Omental fat pad (tissue), 4 donors: ENCODE results near the gene GRB7. TPM values are rescaled to one million over a fixed set of nuclear protein-coding genes. Genes with fewer than 3 reads are reported as not detected.
A peak's percentile ranks its signal among the peaks of the same experiment; 100 is the strongest.
"Not testable (repeated sequence)": the region's sequence is repeated elsewhere in the genome, so short reads cannot be mapped to it uniquely, and the experiment has no call there.

ENCODE experiments used
- ATAC-seq: fragments of 150-250 bp; one replicate; pipeline ENCODE4 v1.9.1; 2016; ENCODE audit warnings: mild to moderate bottlenecking, moderate library complexity; ENCODE audit not compliant: low FRiP score
- DNase-seq: peaks from one replicate; pipeline ENCODE4 v3.0.0-alpha.2; 2019; ENCODE audit warnings: low spot score
- total RNA-seq, 4 donors: library from RNA; depleted of rRNA; stranded (reverse); fragments of >200 nt; gene quantifications; one replicate each; pipeline ENCODE4 v1.1.0, GENCODE V29; 2016
- TF ChIP-seq, protein P1 (sequence below), 3 donors: fragments of 450-650 bp; IDR thresholded peaks; one replicate each; pipeline ENCODE4 v1.5.1; 2016 to 2017; ENCODE audit warnings: antibody characterized with exemption in 3 of 3, mild to moderate bottlenecking in 3 of 3, moderate library complexity in 2 of 3

GRB7 gene
- total RNA-seq, 4 donors from 2014 or later: 13.0 to 19.3 (median 14.0) TPM; not detected in 1

DNA sequence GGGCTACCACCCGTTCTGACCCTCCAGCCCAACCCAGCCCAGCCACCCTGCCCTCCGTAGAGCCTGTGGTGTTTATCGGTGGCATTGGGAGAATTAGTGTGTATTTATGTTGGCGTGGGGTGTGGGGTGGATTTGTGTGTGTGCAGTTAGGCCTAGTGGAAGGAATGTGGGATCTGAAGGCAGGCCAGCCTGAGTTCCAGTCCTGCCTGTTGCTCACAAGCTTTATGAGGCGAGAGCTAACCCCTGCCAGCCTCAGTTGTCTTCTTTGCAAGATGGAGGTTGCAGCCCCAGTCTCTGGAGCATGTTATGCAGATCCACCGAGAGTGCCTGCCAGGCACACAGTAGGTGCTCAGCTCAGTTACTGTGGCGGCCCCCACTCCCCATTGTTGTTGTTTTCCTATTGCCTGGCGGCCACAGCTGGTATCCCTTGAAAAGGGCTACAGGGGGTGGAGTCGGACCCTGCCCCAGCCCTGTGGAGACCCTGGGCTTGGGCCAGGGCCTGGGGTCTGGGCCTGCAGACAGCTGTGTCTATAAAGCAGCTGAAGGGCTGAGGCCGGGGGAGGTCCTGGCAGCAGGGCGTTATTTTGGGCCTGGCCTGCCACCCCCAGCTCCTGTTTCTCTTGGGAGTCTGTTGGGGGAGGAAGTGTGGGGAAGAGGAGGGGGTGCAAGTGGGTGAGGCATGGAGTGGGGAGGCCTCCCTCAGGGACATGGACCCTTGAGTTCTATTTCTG, 32.8 kb upstream of the GRB7 start:
- ATAC-seq: no peak
- TF ChIP-seq, protein P1, sequence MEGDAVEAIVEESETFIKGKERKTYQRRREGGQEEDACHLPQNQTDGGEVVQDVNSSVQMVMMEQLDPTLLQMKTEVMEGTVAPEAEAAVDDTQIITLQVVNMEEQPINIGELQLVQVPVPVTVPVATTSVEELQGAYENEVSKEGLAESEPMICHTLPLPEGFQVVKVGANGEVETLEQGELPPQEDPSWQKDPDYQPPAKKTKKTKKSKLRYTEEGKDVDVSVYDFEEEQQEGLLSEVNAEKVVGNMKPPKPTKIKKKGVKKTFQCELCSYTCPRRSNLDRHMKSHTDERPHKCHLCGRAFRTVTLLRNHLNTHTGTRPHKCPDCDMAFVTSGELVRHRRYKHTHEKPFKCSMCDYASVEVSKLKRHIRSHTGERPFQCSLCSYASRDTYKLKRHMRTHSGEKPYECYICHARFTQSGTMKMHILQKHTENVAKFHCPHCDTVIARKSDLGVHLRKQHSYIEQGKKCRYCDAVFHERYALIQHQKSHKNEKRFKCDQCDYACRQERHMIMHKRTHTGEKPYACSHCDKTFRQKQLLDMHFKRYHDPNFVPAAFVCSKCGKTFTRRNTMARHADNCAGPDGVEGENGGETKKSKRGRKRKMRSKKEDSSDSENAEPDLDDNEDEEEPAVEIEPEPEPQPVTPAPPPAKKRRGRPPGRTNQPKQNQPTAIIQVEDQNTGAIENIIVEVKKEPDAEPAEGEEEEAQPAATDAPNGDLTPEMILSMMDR (IDR thresholded peaks at IDR 0.05): no peak
- DNase-seq: no peak

DNA sequence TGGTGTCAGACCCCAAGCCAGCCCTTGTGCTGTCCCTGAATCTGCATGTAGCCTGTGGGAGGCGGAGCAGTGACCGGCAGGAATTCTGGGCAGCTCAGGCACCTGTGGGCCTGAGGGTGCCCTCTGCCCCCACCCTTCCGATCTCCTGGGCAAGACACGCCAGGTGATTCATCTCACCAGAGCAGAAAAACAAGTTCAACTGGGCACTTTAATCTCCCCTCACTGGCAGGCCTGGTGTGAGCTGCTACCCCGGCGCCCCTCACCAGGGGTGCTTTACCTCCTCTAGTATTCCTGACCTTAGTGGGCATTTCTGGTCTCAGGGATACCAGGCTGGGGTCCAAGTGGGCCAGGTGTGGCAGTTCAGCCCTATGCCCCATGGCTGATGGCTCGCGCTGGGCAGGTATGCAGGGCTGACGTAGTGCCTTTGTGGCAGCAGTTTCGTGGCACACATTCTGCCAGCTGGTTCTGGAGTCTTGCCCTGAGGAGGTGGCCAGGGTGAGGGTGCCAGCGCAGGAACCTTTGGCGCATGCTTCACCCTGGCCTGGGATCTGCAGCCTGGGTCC, 31.9 kb upstream of the GRB7 start:
- TF ChIP-seq, protein P1 (IDR thresholded peaks at IDR 0.05): no peak
- ATAC-seq (peak; percentile 49), DNase-seq (no peak)

DNA sequence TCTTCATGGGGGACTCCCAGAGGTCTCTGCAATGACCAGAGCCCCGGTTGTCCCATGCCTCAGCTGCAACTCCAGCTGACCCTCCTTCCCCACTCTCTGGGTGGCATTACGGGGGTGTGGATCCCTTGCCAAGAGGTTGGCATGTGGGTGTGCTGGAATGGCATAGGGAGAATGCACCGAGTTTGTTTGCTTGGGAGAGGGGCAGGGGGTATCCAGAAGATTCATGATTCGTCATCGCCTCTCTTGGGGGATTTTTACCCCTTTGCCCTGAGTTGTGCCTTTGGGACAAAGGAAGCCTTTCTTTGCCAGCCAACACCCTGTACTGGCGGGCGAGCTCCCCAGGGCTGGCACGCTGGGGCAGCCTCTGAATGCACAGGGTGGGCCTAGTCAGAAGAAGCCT, 31.4 kb upstream of the GRB7 start:
- ATAC-seq (no peak), DNase-seq (no peak)
- TF ChIP-seq, protein P1 (IDR thresholded peaks at IDR 0.05): no peak

DNA sequence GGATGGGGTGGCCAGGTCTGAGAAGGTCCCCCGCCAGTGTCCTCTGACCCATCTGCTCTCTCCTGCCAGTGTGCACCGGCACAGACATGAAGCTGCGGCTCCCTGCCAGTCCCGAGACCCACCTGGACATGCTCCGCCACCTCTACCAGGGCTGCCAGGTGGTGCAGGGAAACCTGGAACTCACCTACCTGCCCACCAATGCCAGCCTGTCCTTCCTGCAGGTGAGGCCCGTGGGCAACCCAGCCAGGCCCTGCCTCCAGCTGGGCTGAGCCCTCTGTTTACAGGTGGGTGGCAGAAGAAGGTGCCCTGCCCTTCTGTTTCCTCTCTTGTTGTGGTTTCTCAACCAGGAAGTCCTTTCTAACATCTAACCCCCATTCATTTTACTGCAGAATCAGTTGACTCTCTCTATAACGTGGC, 30.8 kb upstream of the GRB7 start:
- no peak for DNase-seq
- TF ChIP-seq, protein P1 (IDR thresholded peaks at IDR 0.05): no peak
- ATAC-seq: no peak

DNA sequence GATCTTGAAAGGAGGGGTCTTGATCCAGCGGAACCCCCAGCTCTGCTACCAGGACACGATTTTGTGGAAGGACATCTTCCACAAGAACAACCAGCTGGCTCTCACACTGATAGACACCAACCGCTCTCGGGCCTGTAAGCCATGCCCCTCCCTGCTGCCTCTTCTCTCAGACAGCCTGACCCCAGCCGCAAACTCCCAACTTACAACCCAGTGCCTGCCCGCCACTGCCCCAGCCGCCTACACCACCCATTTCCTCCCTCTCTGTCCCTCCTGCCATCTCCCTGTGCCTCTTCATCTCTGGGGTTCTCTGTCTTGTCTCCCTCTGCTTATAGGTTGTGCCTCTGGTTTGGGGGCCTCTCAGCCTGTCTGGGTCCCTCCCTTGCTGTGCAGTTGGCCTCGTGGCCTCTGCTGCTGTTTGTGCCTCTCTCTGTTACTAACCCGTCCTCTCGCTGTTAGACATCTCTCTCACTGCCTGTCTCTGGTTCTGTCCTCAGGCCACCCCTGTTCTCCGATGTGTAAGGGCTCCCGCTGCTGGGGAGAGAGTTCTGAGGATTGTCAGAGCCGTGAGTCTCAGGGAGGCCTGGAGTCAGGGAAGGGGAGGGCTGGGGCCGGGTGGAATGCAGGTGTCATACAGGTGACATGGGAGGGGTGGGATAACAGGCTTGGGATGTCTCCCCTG, 28.3 kb upstream of the GRB7 start:
- ATAC-seq: no peak
- no peak for DNase-seq
- TF ChIP-seq, protein P1 (IDR thresholded peaks at IDR 0.05): no peak

DNA sequence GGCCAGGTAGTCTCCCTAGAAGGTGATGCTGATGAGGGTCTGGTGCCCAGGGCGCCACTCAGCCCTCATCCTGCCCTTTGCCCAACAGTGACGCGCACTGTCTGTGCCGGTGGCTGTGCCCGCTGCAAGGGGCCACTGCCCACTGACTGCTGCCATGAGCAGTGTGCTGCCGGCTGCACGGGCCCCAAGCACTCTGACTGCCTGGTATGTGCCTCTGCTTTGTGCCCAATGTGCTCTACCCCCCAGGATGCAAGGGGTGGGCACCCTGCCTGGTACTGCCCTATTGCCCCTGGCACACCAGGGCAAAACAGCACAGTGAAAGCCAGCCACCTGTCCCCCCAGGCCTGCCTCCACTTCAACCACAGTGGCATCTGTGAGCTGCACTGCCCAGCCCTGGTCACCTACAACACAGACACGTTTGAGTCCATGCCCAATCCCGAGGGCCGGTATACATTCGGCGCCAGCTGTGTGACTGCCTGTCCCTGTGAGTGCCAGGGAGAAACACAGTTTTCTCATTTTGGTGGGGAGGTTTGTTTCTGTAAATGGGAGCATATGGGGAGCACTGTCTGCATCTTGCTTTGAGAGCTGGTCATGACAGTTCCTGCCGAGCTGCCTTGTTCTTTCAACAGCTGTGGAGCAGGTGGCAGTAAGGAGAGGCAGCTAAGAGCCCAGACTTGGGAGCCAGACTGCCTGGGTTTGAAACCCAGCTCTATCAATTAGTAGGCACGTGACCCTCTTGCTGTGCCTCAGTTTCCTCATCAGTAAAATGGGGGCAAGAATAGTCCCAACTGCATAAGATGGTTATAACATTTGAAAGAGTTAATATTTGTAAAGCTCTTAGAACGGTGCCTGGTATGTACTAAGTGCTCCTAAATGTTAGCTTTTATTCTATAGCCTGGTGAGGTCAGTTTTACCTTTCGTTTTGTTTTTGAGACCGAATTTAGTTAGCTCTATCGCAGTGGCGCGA, 27.5 kb upstream of the GRB7 start:
- TF ChIP-seq, protein P1 (IDR thresholded peaks at IDR 0.05): no peak
- no peak for DNase-seq
- ATAC-seq: no peak

DNA sequence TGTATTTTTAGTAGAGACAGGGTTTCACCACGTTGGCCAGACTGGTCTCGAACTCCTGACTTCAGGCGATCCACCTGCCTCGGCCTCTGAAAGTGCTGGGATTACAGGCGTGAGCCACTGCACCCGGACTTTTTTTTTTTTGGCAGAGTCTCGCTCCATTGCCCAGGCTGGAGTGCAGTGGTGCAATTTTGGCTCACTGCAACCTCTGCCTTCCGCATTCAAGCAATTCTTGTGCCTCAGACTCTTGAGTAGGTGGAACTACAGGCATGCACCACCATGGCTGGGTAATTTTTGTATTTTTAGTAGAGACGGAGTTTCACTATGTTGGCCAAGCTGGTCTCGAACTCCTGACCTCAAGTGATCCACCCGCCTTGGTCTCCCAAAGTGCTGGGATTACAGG, 26.7 kb upstream of the GRB7 start:
- ATAC-seq, DNase-seq: not testable (repeated sequence)
